ENCODE results near the gene RNU5B-1.

RNU5B-1 gene

DNA sequence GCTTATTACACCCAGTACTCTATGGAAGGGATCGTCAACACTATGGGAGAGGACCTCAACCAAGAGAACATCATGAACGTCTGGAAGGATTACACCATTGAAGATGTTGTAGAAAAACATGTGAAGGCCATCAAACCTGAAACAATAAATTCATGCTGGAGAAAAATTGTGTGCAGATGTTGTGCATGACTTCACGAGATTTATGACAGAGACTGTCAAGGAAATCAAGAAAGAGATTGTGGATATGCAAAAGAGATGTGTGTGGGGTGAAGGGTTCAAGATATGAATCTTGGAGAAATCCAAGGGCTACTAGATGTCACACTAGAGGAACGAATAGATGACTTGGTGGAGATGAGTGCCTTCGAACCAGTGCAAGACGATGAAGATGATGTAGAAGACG lies 14.2 kb upstream of the RNU5B-1 start:
- H3K36me3 ChIP-seq (ENCODE audit: control insufficient read depth, insufficient read depth, low read length, severe bottlenecking), result no peaks in the 10 kb centered on the region
- no peak overlapping the region for H3K4me3 ChIP-seq (ENCODE audit: low read length)

DNA sequence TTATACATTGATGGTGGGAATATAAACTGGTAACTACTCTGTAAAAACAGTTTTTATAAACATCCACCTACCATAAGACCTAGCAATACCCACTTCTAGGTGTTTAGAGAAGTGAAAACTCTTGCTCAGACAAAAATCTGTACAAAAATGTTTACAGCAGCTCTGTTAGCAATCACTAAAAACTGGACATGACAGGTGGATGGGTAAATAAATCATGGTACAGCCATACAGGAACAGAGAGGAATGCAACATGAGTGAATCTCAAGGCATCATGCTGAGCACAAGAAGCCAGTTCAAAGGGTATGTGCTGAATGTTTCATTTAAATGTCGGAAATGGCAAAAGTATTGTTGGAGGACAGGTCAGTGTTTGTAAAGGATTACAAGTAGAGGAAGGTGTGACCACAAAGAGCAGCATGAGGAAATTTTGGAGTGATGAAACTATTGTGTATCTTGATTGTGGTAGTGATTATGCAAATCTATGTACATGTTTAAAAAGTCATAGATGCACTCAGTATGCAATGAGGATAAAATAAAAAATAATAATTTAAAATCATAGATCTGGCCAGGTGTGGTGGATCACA lies 11.4 kb upstream of the RNU5B-1 start:
- no peaks in the 10 kb centered on the region for H3K27me3 ChIP-seq (replicated peaks; ENCODE audit: control insufficient read depth, insufficient read depth, low read length)
- no peak overlapping the region for H3K9ac ChIP-seq (ENCODE audit: low read length)
- no peak for DNase-seq (ENCODE audit: low read depth)
- H3K4me1 ChIP-seq (ENCODE audit: control insufficient read depth, insufficient read depth, low read length), result no peaks in the 10 kb centered on the region
- no peak overlapping the region for H3K4me3 ChIP-seq (ENCODE audit: low read length)
- no peaks in the 10 kb centered on the region for H3K9me3 ChIP-seq (ENCODE audit: control insufficient read depth, low read length)
- no peaks in the 10 kb centered on the region for H3K36me3 ChIP-seq (ENCODE audit: control insufficient read depth, insufficient read depth, low read length, severe bottlenecking)

More for the DNA sequence above, 14.2 kb upstream of the RNU5B-1 start:
- Histone ChIP-seq H3K9me3 (ENCODE audit: control insufficient read depth, low read length) (no peaks in the 10 kb centered on the region), H3K27me3 (replicated peaks; ENCODE audit: control insufficient read depth, insufficient read depth, low read length) (no peaks in the 10 kb centered on the region), H3K4me1 (ENCODE audit: control insufficient read depth, insufficient read depth, low read length) (peaks cover 8% of the 10 kb centered on the region), H3K9ac (ENCODE audit: low read length) (no peak overlapping the region)
- DNase-seq (ENCODE audit: low read depth), result no peak

DNA sequence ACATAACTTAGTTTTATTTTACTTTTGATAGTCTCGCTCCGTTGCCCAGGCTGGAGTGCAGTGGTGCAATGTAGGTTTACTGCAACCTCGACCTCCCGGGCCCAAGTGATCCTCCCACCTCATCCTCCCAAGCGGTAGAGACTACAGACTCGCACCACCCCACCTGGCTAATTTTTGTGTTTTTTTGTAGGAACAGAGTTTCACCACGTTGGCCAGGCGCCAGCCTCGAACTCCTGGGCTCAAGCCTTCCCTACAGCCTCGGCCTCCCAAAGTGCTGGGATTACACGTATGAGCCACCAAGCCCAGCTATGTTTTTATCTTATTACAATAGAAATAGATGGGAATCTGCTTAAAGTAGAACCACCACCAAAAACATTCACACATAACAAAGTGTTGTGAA lies 5.7 kb upstream of the RNU5B-1 start:
- H3K9me3 ChIP-seq (ENCODE audit: control insufficient read depth, low read length), result no peaks in the 10 kb centered on the region
- H3K4me1 ChIP-seq (ENCODE audit: control insufficient read depth, insufficient read depth, low read length), result peaks cover 4% of the 10 kb centered on the region
- no peak overlapping the region for H3K4me3 ChIP-seq (ENCODE audit: low read length)
- H3K9ac ChIP-seq (ENCODE audit: low read length), result no peak overlapping the region
- DNase-seq (ENCODE audit: low read depth), result no peak
- H3K36me3 ChIP-seq (ENCODE audit: control insufficient read depth, insufficient read depth, low read length, severe bottlenecking), result no peaks in the 10 kb centered on the region
- no peaks in the 10 kb centered on the region for H3K27me3 ChIP-seq (replicated peaks; ENCODE audit: control insufficient read depth, insufficient read depth, low read length)

- Histone ChIP-seq H3K36me3 (ENCODE audit: control insufficient read depth, insufficient read depth, low read length, severe bottlenecking) (no peaks in the 10 kb centered on the region), H3K9ac (ENCODE audit: low read length) (no peak overlapping the region), H3K4me3 (ENCODE audit: low read length) (no peak overlapping the region), H3K4me1 (ENCODE audit: control insufficient read depth, insufficient read depth, low read length) (peaks cover 10% of the 10 kb centered on the region), H3K9me3 (ENCODE audit: control insufficient read depth, low read length) (no peaks in the 10 kb centered on the region), H3K27me3 (replicated peaks; ENCODE audit: control insufficient read depth, insufficient read depth, low read length) (no peaks in the 10 kb centered on the region)
- DNase-seq (ENCODE audit: low read depth), result no peak
Observed at GRCh38 chr15:65300924-65301441, 3.5 kb upstream of the RNU5B-1 start.

GRCh38 chr15:65302061-65302460 lies 2.4 kb upstream of the RNU5B-1 start:
- Histone ChIP-seq H3K9ac (ENCODE audit: low read length) (no peak overlapping the region), H3K4me1 (ENCODE audit: control insufficient read depth, insufficient read depth, low read length) (peaks cover 10% of the 10 kb centered on the region), H3K4me3 (ENCODE audit: low read length) (no peak overlapping the region), H3K36me3 (ENCODE audit: control insufficient read depth, insufficient read depth, low read length, severe bottlenecking) (no peaks in the 10 kb centered on the region), H3K9me3 (ENCODE audit: control insufficient read depth, low read length) (no peaks in the 10 kb centered on the region), H3K27me3 (replicated peaks; ENCODE audit: control insufficient read depth, insufficient read depth, low read length) (no peaks in the 10 kb centered on the region)
- DNase-seq (ENCODE audit: low read depth), result no peak

DNA sequence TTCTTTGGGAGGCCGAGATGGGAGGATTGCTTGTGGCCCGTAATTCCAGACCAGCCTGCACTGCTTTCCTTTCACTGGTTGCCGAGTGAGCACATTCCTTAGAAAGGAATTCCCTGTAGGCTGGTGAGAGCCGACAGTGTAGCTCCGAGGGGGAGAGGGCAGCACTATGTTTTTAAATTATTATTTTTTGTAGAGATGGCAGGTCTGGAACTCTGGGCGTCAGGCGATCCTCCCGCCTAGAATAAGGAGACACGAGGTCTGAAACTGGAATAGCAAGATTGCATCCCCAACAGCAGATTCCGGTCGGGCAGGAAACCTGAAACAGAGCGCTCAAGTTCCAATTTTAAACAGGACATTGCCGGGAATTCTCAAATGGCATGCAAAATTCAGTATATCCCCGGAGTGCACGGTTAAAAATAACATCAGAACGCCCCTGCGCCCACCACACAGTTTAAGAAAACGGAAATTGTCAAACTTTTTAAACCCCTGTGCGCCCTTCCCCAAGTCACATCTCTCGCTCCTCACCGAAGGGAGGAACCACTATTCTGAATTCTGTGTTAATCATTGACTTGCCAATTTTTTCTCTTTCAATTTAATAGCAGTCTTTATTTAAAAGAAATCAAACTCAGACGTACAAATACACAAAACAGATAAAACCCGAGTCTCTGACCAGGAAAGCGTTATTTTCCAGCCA lies 643 bp upstream of the RNU5B-1 start:
- H3K9me3 ChIP-seq (ENCODE audit: control insufficient read depth, low read length), result no peaks in the 10 kb centered on the region
- peaks cover 10% of the 10 kb centered on the region for H3K4me1 ChIP-seq (ENCODE audit: control insufficient read depth, insufficient read depth, low read length)

DNA sequence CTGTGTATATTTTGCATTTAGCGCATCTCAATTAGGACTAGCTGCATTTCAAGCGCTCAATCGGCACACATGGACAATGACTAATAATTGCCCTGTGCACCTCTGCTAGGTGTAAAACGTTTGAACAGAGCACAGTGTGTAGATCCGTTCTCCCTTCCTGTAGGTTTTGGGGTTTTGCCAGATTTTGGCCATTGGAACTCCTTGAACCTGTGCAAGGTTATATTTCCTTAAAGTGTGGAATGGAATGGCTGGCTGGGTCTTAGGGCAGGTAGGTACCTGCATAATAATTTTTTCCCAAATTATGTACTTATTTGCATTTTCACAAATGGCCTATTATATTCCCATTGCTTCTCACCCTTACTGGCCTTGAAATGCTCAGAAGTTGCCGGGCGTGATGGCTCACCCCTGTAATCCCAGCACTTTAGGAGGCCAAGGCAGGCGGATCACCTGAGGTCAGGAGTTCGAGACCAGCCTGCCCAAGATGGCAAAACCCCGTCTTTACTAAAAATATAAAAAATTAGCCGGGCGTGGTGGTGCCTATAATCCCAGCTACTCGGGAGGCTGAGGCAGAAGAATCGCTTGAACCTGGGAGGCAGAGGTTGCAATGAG lies 777 bp downstream of the RNU5B-1 start:
- DNase-seq (ENCODE audit: low read depth), result no peak
- no peaks in the 10 kb centered on the region for H3K9me3 ChIP-seq (ENCODE audit: control insufficient read depth, low read length)
- no peaks in the 10 kb centered on the region for H3K27me3 ChIP-seq (replicated peaks; ENCODE audit: control insufficient read depth, insufficient read depth, low read length)
- peaks cover 20% of the 10 kb centered on the region for H3K4me1 ChIP-seq (ENCODE audit: control insufficient read depth, insufficient read depth, low read length)
- H3K4me3 ChIP-seq (ENCODE audit: low read length), result peak overlapping the region; percentile 55
- H3K9ac ChIP-seq (ENCODE audit: low read length), result peak overlapping the region; percentile 90
- no peaks in the 10 kb centered on the region for H3K36me3 ChIP-seq (ENCODE audit: control insufficient read depth, insufficient read depth, low read length, severe bottlenecking)

More for the DNA sequence above, 643 bp upstream of the RNU5B-1 start:
- H3K27me3 ChIP-seq (replicated peaks; ENCODE audit: control insufficient read depth, insufficient read depth, low read length), result no peaks in the 10 kb centered on the region
- peak; percentile 71 for DNase-seq (ENCODE audit: low read depth)
- no peaks in the 10 kb centered on the region for H3K36me3 ChIP-seq (ENCODE audit: control insufficient read depth, insufficient read depth, low read length, severe bottlenecking)
- peak overlapping the region; percentile 85 for H3K4me3 ChIP-seq (ENCODE audit: low read length)
- peak overlapping the region; percentile 90 for H3K9ac ChIP-seq (ENCODE audit: low read length)

DNA sequence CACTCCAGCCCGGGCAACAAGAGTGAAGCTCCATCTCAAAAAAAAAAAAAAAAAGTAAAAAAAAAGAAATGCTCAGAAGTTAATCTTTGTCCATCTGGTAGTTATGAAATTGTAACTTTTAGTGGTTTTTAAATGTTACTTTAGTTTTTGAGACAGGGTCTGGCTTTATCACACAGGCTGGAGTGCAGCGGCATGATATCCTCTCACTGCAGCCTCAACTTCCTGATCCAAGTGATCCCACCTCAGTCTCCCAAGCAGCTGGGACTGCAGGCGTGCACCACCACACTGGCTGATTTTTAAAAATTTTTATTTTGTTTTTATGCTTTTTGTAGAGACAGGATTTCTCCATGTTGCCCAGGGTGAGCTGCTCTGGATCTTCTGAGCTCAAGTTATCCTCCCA lies 1.3 kb downstream of the RNU5B-1 start:
- Histone ChIP-seq H3K27me3 (replicated peaks; ENCODE audit: control insufficient read depth, insufficient read depth, low read length) (no peaks in the 10 kb centered on the region), H3K4me3 (ENCODE audit: low read length) (no peak overlapping the region), H3K36me3 (ENCODE audit: control insufficient read depth, insufficient read depth, low read length, severe bottlenecking) (no peaks in the 10 kb centered on the region), H3K9me3 (ENCODE audit: control insufficient read depth, low read length) (no peaks in the 10 kb centered on the region), H3K9ac (ENCODE audit: low read length) (no peak overlapping the region), H3K4me1 (ENCODE audit: control insufficient read depth, insufficient read depth, low read length) (peaks cover 24% of the 10 kb centered on the region)
- no peak for DNase-seq (ENCODE audit: low read depth)

DNA sequence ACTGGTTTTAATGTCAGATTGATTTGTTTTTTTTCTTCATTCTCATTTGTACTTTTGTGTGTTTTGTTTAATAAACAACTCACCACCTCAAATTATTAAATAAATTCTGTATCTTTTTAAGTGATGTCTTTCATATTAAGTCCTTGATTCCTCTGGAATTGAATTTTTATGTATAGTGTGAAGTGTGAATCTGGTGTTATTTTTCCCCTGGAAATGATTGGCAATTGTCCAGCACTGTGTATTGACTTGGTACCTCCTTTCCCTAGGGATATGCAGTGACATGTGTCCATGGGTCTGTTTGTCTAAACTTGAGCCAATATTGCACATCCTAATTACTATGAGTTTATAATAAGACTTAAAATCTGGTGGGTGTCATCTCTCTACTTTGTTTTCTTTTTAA lies 2.1 kb downstream of the RNU5B-1 start:
- Histone ChIP-seq H3K4me1 (ENCODE audit: control insufficient read depth, insufficient read depth, low read length) (peaks cover 24% of the 10 kb centered on the region), H3K9me3 (ENCODE audit: control insufficient read depth, low read length) (no peaks in the 10 kb centered on the region), H3K36me3 (ENCODE audit: control insufficient read depth, insufficient read depth, low read length, severe bottlenecking) (no peaks in the 10 kb centered on the region), H3K9ac (ENCODE audit: low read length) (no peak overlapping the region), H3K4me3 (ENCODE audit: low read length) (no peak overlapping the region), H3K27me3 (replicated peaks; ENCODE audit: control insufficient read depth, insufficient read depth, low read length) (no peaks in the 10 kb centered on the region)
- no peak for DNase-seq (ENCODE audit: low read depth)

- no peak for DNase-seq (ENCODE audit: low read depth)
Observed at GRCh38 chr15:65307978-65308377, 3.5 kb downstream of the RNU5B-1 start.

GRCh38 chr15:65309882-65310418 lies 5.5 kb downstream of the RNU5B-1 start:
- Histone ChIP-seq H3K9me3 (ENCODE audit: control insufficient read depth, low read length) (no peaks in the 10 kb centered on the region), H3K36me3 (ENCODE audit: control insufficient read depth, insufficient read depth, low read length, severe bottlenecking) (no peaks in the 10 kb centered on the region), H3K4me1 (ENCODE audit: control insufficient read depth, insufficient read depth, low read length) (peaks cover 28% of the 10 kb centered on the region), H3K4me3 (ENCODE audit: low read length) (no peak overlapping the region), H3K9ac (ENCODE audit: low read length) (peak overlapping the region; percentile 33), H3K27me3 (replicated peaks; ENCODE audit: control insufficient read depth, insufficient read depth, low read length) (no peaks in the 10 kb centered on the region)
- peak; percentile 53 for DNase-seq (ENCODE audit: low read depth)

More at GRCh38 chr15:65307978-65308377, 3.5 kb downstream of the RNU5B-1 start:
- Histone ChIP-seq H3K9me3 (ENCODE audit: control insufficient read depth, low read length) (no peaks in the 10 kb centered on the region), H3K4me3 (ENCODE audit: low read length) (no peak overlapping the region), H3K36me3 (ENCODE audit: control insufficient read depth, insufficient read depth, low read length, severe bottlenecking) (no peaks in the 10 kb centered on the region), H3K27me3 (replicated peaks; ENCODE audit: control insufficient read depth, insufficient read depth, low read length) (no peaks in the 10 kb centered on the region), H3K9ac (ENCODE audit: low read length) (no peak overlapping the region), H3K4me1 (ENCODE audit: control insufficient read depth, insufficient read depth, low read length) (peaks cover 32% of the 10 kb centered on the region)

Data from adipocyte (in vitro differentiated cells).